Heart left ventricle (tissue), 13 donors: ENCODE measurements around the gene CTSE.

Experiments used
- CTCF ChIP-seq, 12 donors: fragments of 200-600 bp; sonication (generic) in 4 of 12; IDR thresholded peaks; one replicate each; pipeline versions ENCODE4 v1.5.0 to v1.8.0; 2018 to 2022; ENCODE audit warnings: antibody characterized with exemption in 12 of 12, mild to moderate bottlenecking in 5 of 12
- POLR2A ChIP-seq, 2 donors: fragments of 450-650 bp; IDR thresholded peaks; one replicate each; pipeline ENCODE4 v1.6.1; 2017; ENCODE audit warnings: antibody characterized with exemption in 2 of 2, mild to moderate bottlenecking in 2 of 2, moderate library complexity in 2 of 2
- donor health status: ischemic (EF 13 %, LVEDD 7.1; RV severe dilation, severe dysfunction).
- donor health status: DM: no; HTN: yes; CAD: no.
- donor health status: DM: no; HTN: no; CAD: no.
- donor health status: ischemic (EF 25% LVEDD 6.9; RV normal size, moderate dysfunction).
- donor health status: ischemic (EF 25% LVEDD 5.7; RV mildly dilated, moderate dysfunction).
- donor health status: ischemic (EF 35%, LVEDD 5.7; RV mildly dilated, moderate dysfunction).
- donor health status: nonischemic (EF 11% LVEDD 7.7; RV severe dilation, severe dysfunction).
- donor health status: DM: yes; HTN: yes; CAD: no.
- donor health status: PGD.
- donor health status: ischemic (EF 29% LVEDD 5.4; RV normal size, mild dysfunction).
- donor health status: nonischemic (EF 23%, LVEDD 6.1; RV moderate dilation, normal function).

GRCh38 chr1:205990226-205990625 is 33.5 kb downstream of the CTSE start:
- TF ChIP-seq CTCF (IDR thresholded peaks at IDR 0.05) (no peak), POLR2A (IDR thresholded peaks at IDR 0.05) (no peak)
